Endothelial cell (in vitro differentiated cells): Measurements from ENCODE around the gene MT1B. TPM values are rescaled to one million over a fixed set of nuclear protein-coding genes. Genes with fewer than 3 reads are reported as not detected.
"Not testable (repeated sequence)": the region's sequence is repeated elsewhere in the genome, so short reads cannot be mapped to it uniquely, and the experiment has no call there.

Source experiments
- DNase-seq: peaks from one replicate; pipeline ENCODE4 v3.0.0; 2021; ENCODE audit warnings: low spot score
- H3K27ac Mint-ChIP-seq: one replicate; pipeline ENCODE4 v1.8.0; 2021; ENCODE audit warnings: mixed read lengths, inconsistent platforms; ENCODE audit not compliant: unreplicated experiment
- H3K27me3 Mint-ChIP-seq: one replicate; pipeline ENCODE4 v1.8.0; 2021; ENCODE audit warnings: mild to moderate bottlenecking, moderate library complexity, mixed read lengths, inconsistent platforms; ENCODE audit not compliant: unreplicated experiment
- H3K36me3 Mint-ChIP-seq: one replicate; pipeline ENCODE4 v1.8.0; 2021; ENCODE audit warnings: mild to moderate bottlenecking, low read depth, mixed read lengths, inconsistent platforms; ENCODE audit not compliant: unreplicated experiment
- H3K4me1 Mint-ChIP-seq: one replicate; pipeline ENCODE4 v1.8.0; 2021; ENCODE audit warnings: mild to moderate bottlenecking, mixed read lengths, inconsistent platforms; ENCODE audit not compliant: unreplicated experiment
- H3K4me3 Mint-ChIP-seq: one replicate; pipeline ENCODE4 v1.8.0; 2021; ENCODE audit warnings: mild to moderate bottlenecking, mixed read lengths, inconsistent platforms; ENCODE audit not compliant: unreplicated experiment
- H3K9me3 Mint-ChIP-seq: one replicate; pipeline ENCODE4 v1.8.0; 2021; ENCODE audit warnings: mixed read lengths, inconsistent platforms; ENCODE audit not compliant: unreplicated experiment
- total RNA-seq: library from RNA; stranded (reverse); fragmentation: NEBNext Ultra II Directional; extraction: Animal tissue kit (Norgen Biotek cat#: 25700); gene quantifications from one replicate; pipeline ENCODE4 v1.2.1, GENCODE V29; 2021; ENCODE audit not compliant: unreplicated experiment
- TF ChIP-seq, protein P1 (sequence below): fragments of 200-600 bp; sonication (generic); IDR thresholded peaks from one replicate; pipeline ENCODE4 v1.5.0; 2021; ENCODE audit warnings: antibody characterized with exemption; ENCODE audit not compliant: unreplicated experiment

The MT1B gene
- total RNA-seq, 1 donor from 2014 or later = not detected

GRCh38 chr16:56618138-56618537, 33.5 kb upstream of the MT1B start:
- no peak overlapping the region for H3K4me3 Mint-ChIP-seq
- peaks cover 5% of the 10 kb centered on the region for H3K4me1 Mint-ChIP-seq
- H3K9me3 Mint-ChIP-seq = no peaks in the 10 kb centered on the region
- TF ChIP-seq, protein P1, sequence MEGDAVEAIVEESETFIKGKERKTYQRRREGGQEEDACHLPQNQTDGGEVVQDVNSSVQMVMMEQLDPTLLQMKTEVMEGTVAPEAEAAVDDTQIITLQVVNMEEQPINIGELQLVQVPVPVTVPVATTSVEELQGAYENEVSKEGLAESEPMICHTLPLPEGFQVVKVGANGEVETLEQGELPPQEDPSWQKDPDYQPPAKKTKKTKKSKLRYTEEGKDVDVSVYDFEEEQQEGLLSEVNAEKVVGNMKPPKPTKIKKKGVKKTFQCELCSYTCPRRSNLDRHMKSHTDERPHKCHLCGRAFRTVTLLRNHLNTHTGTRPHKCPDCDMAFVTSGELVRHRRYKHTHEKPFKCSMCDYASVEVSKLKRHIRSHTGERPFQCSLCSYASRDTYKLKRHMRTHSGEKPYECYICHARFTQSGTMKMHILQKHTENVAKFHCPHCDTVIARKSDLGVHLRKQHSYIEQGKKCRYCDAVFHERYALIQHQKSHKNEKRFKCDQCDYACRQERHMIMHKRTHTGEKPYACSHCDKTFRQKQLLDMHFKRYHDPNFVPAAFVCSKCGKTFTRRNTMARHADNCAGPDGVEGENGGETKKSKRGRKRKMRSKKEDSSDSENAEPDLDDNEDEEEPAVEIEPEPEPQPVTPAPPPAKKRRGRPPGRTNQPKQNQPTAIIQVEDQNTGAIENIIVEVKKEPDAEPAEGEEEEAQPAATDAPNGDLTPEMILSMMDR = no peak
- H3K27ac Mint-ChIP-seq = no peak overlapping the region
- peaks cover 21% of the 10 kb centered on the region for H3K27me3 Mint-ChIP-seq
- DNase-seq = no peak
- peaks cover 5% of the 10 kb centered on the region for H3K36me3 Mint-ChIP-seq

DNA sequence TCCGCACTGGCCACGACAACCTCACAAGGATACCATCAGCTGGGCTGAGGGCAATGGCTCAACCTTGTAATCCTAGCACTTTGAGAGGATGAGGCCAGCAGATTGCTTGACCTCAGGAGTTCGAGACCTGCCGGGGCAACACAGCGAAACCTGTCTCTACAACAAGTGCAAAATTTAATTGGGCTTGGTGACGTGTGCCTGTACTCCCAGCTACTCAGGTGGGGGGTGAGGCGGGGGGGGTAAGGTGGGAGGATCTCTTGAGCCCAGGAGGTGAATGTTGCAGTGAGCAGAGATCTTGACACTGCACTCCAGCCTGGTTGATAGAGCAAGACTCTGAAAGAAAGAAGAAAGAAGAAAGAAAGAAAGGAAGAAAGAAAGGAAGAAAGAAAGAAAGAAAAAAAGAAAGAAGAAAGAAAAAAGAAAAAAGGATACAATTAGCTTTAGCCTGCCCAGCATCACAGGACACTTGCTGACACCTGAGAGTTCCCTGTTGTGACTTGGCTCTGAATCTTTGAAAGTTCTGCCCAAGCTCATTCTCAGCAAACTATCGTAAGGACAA, 31.3 kb upstream of the MT1B start:
- Mint-ChIP-seq H3K9me3 (no peaks in the 10 kb centered on the region), H3K4me1 (peaks cover 10% of the 10 kb centered on the region), H3K27me3 (peaks cover 25% of the 10 kb centered on the region), H3K27ac (no peak overlapping the region), H3K36me3 (peaks cover 5% of the 10 kb centered on the region), H3K4me3 (no peak overlapping the region)
- TF ChIP-seq, protein P1 = no peak
- no peak for DNase-seq

DNA sequence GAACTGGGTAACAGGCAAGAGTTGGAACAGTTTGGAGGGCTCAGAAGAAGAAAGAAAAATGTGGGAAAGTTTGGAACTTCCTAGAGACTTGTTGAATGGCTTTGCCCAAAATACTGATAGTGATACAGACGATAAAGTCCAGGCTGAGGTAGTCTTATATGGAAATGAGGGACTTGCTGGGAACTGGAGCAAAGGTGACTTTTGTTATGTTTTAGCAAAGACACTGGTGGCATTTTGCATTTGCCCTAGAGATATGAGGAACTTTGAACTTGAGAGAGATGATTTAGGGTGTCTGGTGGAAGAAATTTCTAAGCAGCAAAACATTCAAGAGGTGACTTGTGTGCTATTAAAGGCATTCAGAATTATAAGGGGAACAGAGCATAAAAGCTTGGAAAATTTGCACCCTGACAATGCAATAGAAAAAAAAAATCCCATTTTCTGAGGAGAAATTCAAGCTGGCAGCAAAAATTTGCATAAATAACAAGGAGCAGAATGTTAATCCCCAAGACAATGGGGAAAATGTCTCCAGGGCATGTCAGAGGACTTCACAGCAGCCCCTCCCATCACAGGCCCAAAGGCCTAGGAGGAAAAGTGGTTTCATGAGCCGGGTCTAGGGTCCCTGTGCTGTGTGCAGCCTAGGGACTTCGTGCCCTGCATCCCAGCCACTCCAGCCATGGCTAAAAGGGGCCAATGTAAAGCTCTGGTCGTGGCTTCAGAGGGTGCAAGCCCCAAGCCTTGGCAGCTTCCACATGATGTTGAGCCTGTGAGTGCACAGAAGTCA, 29.8 kb upstream of the MT1B start:
- H3K27me3 Mint-ChIP-seq = peaks cover 25% of the 10 kb centered on the region
- not testable (repeated sequence) for DNase-seq, H3K27ac Mint-ChIP-seq, H3K4me1 Mint-ChIP-seq, H3K36me3 Mint-ChIP-seq, H3K4me3 Mint-ChIP-seq, H3K9me3 Mint-ChIP-seq

GRCh38 chr16:56623184-56623583, 28.5 kb upstream of the MT1B start:
- peaks cover 23% of the 10 kb centered on the region for H3K27me3 Mint-ChIP-seq
- not testable (repeated sequence) for H3K27ac Mint-ChIP-seq, H3K9me3 Mint-ChIP-seq, DNase-seq, H3K4me3 Mint-ChIP-seq, H3K4me1 Mint-ChIP-seq, H3K36me3 Mint-ChIP-seq

DNA sequence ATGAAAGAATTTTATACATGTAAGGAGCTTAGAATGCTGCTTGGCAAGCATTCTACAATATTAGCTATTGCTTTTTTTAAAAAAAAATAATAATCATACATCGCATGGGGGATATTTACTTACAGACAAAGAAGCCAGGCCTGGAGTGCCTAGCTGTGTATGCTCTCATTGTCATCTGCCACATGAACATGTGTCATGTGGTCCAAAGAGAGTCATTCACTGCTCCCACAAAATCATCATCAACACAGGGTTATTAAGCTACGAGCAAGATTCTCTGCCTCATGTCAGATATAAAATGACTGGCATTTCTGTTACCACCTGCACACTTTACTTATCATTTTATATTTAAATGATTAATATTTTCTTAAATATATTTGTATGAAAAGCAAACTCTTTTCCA, 28.0 kb upstream of the MT1B start:
- no peak overlapping the region for H3K4me3 Mint-ChIP-seq
- peaks cover 5% of the 10 kb centered on the region for H3K36me3 Mint-ChIP-seq
- no peaks in the 10 kb centered on the region for H3K9me3 Mint-ChIP-seq
- H3K27ac Mint-ChIP-seq = no peak overlapping the region
- peaks cover 23% of the 10 kb centered on the region for H3K27me3 Mint-ChIP-seq
- DNase-seq = no peak
- TF ChIP-seq, protein P1 = no peak
- peaks cover 5% of the 10 kb centered on the region for H3K4me1 Mint-ChIP-seq
